Heart left ventricle (tissue), 13 donors: ENCODE data around the gene ZKSCAN4.

ENCODE experiments used
- POLR2A ChIP-seq, 2 donors: fragments of 450-650 bp; IDR thresholded peaks; one replicate each; pipeline ENCODE4 v1.6.1; 2017; ENCODE audit warnings: antibody characterized with exemption in 2 of 2, mild to moderate bottlenecking in 2 of 2, moderate library complexity in 2 of 2
- TF ChIP-seq, protein P1 (sequence below), 12 donors: fragments of 200-600 bp; sonication (generic) in 4 of 12; IDR thresholded peaks; one replicate each; pipeline versions ENCODE4 v1.5.0 to v1.8.0; 2018 to 2022; ENCODE audit warnings: antibody characterized with exemption in 12 of 12, mild to moderate bottlenecking in 5 of 12
- donor health status: ischemic (EF 13 %, LVEDD 7.1; RV severe dilation, severe dysfunction).
- donor health status: DM: no; HTN: yes; CAD: no.
- donor health status: DM: no; HTN: no; CAD: no.
- donor health status: ischemic (EF 25% LVEDD 6.9; RV normal size, moderate dysfunction).
- donor health status: ischemic (EF 25% LVEDD 5.7; RV mildly dilated, moderate dysfunction).
- donor health status: ischemic (EF 35%, LVEDD 5.7; RV mildly dilated, moderate dysfunction).
- donor health status: nonischemic (EF 11% LVEDD 7.7; RV severe dilation, severe dysfunction).
- donor health status: DM: yes; HTN: yes; CAD: no.
- donor health status: PGD.
- donor health status: ischemic (EF 29% LVEDD 5.4; RV normal size, mild dysfunction).
- donor health status: nonischemic (EF 23%, LVEDD 6.1; RV moderate dilation, normal function).

DNA sequence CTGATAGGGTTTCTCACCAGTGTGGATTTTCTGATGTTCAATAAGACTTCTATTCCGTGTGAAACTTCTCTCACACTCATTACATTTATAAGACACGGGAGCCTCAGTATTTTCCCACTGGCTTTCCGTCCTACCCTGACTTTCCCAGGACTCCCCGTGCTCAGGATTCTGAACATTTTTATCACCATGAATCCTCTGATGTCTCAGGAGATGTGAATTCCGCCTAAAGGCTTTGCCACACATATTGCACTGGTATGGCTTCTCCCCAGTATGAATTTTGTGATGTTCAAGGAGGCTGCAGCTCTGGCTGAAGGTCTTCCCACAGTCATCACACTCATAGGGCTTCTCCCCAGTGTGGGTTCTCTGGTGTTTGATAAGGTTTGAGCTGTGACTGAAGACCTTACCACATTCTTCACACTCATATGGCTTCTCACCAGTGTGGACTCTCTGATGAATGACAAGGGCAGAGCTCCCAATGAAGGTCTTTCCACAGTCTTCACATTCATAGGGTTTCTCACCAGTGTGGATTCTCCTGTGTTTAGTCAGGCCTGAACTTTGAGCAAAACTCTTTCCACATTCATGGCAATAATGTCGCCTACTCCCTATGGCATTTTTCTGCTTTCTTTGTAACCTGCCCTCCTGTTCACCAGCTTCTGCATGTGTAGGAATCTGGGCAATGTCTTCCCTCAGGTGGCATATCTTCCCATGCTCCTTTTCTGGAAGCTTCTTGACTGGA is 6.7 kb downstream of the ZKSCAN4 start:
- TF ChIP-seq, protein P1, sequence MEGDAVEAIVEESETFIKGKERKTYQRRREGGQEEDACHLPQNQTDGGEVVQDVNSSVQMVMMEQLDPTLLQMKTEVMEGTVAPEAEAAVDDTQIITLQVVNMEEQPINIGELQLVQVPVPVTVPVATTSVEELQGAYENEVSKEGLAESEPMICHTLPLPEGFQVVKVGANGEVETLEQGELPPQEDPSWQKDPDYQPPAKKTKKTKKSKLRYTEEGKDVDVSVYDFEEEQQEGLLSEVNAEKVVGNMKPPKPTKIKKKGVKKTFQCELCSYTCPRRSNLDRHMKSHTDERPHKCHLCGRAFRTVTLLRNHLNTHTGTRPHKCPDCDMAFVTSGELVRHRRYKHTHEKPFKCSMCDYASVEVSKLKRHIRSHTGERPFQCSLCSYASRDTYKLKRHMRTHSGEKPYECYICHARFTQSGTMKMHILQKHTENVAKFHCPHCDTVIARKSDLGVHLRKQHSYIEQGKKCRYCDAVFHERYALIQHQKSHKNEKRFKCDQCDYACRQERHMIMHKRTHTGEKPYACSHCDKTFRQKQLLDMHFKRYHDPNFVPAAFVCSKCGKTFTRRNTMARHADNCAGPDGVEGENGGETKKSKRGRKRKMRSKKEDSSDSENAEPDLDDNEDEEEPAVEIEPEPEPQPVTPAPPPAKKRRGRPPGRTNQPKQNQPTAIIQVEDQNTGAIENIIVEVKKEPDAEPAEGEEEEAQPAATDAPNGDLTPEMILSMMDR (IDR thresholded peaks at IDR 0.05), result no peak
- TF ChIP-seq POLR2A (IDR thresholded peaks at IDR 0.05), result no peak
